ENCODE data around the gene PPARA.

PPARA gene

GRCh38 chr22:46274381-46274780, 124.1 kb downstream of the PPARA start:
- no peak for DNase-seq (ENCODE audit: low read depth)

GRCh38 chr22:46275455-46276122, 125.3 kb downstream of the PPARA start:
- DNase-seq (ENCODE audit: low read depth): no peak

GRCh38 chr22:46276563-46276962, 126.2 kb downstream of the PPARA start:
- no peak for DNase-seq (ENCODE audit: low read depth)

- DNase-seq (ENCODE audit: low read depth): no peak
Measured at GRCh38 chr22:46278656-46279645, 128.6 kb downstream of the PPARA start.

- no peak for DNase-seq (ENCODE audit: low read depth)
Measured at GRCh38 chr22:46280063-46280817, 129.9 kb downstream of the PPARA start.

- DNase-seq (ENCODE audit: low read depth): no peak
Measured at GRCh38 chr22:46280999-46281623, 130.8 kb downstream of the PPARA start.

GRCh38 chr22:46281866-46282678, 131.7 kb downstream of the PPARA start:
- DNase-seq (ENCODE audit: low read depth): no peak

GRCh38 chr22:46286006-46286405, 135.7 kb downstream of the PPARA start:
- no peak for DNase-seq (ENCODE audit: low read depth)

- DNase-seq (ENCODE audit: low read depth): no peak
Measured at GRCh38 chr22:46286941-46287872, 136.9 kb downstream of the PPARA start.

- no peak for DNase-seq (ENCODE audit: low read depth)
Measured at GRCh38 chr22:46287873-46288751, 137.8 kb downstream of the PPARA start.

- DNase-seq (ENCODE audit: low read depth): no peak
Measured at GRCh38 chr22:46288846-46289243, 138.5 kb downstream of the PPARA start.

- no peak for DNase-seq (ENCODE audit: low read depth)
Measured at GRCh38 chr22:46289244-46289891, 139.0 kb downstream of the PPARA start.

- DNase-seq (ENCODE audit: low read depth): no peak
Measured at GRCh38 chr22:46290121-46290842, 140.0 kb downstream of the PPARA start.

GRCh38 chr22:46290843-46291785, 140.8 kb downstream of the PPARA start:
- DNase-seq (ENCODE audit: low read depth): no peak

- DNase-seq (ENCODE audit: low read depth): no peak
Measured at GRCh38 chr22:46292173-46292572, 141.8 kb downstream of the PPARA start.

- no peak for DNase-seq (ENCODE audit: low read depth)
Measured at GRCh38 chr22:46292732-46293131, 142.4 kb downstream of the PPARA start.
